Right lobe of liver (tissue), 6 donors: ENCODE data around the gene GAS2L2. TPM values are rescaled to one million over a fixed set of nuclear protein-coding genes. Genes with fewer than 3 reads are reported as not detected.

ENCODE experiments used
- ATAC-seq, 4 donors: fragments of 200-7000 bp; cut with Tn5 transposase; one replicate each; pipeline ENCODE4 v1.9.1; 2020; ENCODE audit warnings: mild to moderate bottlenecking in 4 of 4, moderate library complexity in 4 of 4
- DNase-seq, 3 donors: peaks; one replicate each; pipeline ENCODE4 v3.0.0-alpha.2; 2020
- H3K27ac ChIP-seq, 3 donors: fragments of 200-600 bp; one replicate each; pipeline ENCODE4 v1.8.0; 2022
- H3K27me3 ChIP-seq, 2 donors: fragments of 200-600 bp; one replicate each; pipeline ENCODE4 v1.8.0; 2022
- H3K36me3 ChIP-seq, 4 donors: fragments of 200-600 bp; sonication (generic) in 1 of 4; one replicate each; pipeline versions ENCODE4 v1.5.1 to v1.8.0; 2017 to 2022; ENCODE audit warnings: control low read depth in 1 of 4
- H3K4me1 ChIP-seq, 4 donors: fragments of 200-600 bp; sonication (generic) in 1 of 4; one replicate each; pipeline versions ENCODE4 v1.5.1 to v1.8.0; 2017 to 2022; ENCODE audit warnings: control low read depth in 1 of 4
- H3K4me3 ChIP-seq, 3 donors: fragments of 200-600 bp; one replicate each; pipeline ENCODE4 v1.8.0; 2022
- H3K9me3 ChIP-seq, 4 donors: fragments of 200-600 bp; sonication (generic) in 1 of 4; one replicate each; pipeline versions ENCODE4 v1.5.1 to v1.8.0; 2017 to 2022; ENCODE audit warnings: control low read depth in 1 of 4
- POLR2A ChIP-seq: fragments of 450-650 bp; IDR thresholded peaks from one replicate; pipeline ENCODE4 v1.6.1; 2017; ENCODE audit warnings: antibody characterized with exemption, mild to moderate bottlenecking
- WGBS: methylation state at CpG from one replicate; pipeline ENCODE4 v1.1.6; 2018; ENCODE audit warnings: low coverage, low lambda C conversion rate; ENCODE audit not compliant: insufficient coverage; ENCODE audit errors: missing lambda C conversion rate; 5-methylcytosine and 5-hydroxymethylcytosine counted together
- intact Hi-C, 2 donors: fragments of 100-400 bp; cut with DNase I; formaldehyde crosslinking; loops; one replicate each; pipeline versions ENCODE4 v1.11.2 to v1.14.1; 2022
- total RNA-seq, 6 experiments: library from RNA; depleted of rRNA in 2 of 6; stranded (reverse); fragments of >200 nt in 2 of 6; fragmentation: NEBNext Ultra II Directional in 3 of 6; extraction: Animal tissue kit (Norgen Biotek cat#: 25700) in 3 of 6; gene quantifications; one replicate each; pipeline versions ENCODE4 v1.1.0 to v1.2.4, GENCODE V29; 2016 to 2023
- TF ChIP-seq, protein P1 (sequence below), 4 donors: fragments of 200-600 bp in 3 of 4; fragments of 450-650 bp in 1 of 4; IDR thresholded peaks; one replicate each; pipeline versions ENCODE4 v1.5.1 to v1.8.0; 2016 to 2022; ENCODE audit warnings: antibody characterized with exemption in 4 of 4, mild to moderate bottlenecking in 2 of 4
- donor health status: DM: no; HTN: yes; CAD: no.
- donor health status: DM: no; HTN: no; CAD: no.
- donor health status: DM: no; HTN: no; CAD: no.
- donor health status: DM: no; HTN: yes; CAD: no.
- donor health status: DM: no; HTN: yes; CAD: no.

Gene GAS2L2
- total RNA-seq, 6 experiments from 2014 or later: not detected

DNA sequence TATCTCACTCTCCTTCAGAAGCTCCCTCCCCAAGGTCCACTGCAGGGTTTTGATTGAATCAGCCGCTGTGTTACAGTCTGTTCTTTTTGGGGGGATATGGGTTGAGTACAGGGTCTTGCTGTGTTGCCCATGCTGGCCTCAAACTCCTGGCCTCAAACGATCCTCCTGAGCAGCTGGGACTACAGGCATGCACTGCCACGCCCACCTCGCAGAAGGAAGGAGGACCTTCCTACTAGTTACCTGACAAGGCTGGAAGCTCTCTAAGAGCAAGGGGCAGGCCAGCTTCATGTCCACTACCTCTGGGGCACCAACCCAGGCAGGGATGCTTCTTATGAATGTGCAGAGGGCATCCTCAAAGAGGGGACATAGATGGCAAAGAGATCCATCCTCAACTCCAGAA, 44.3 kb upstream of the GAS2L2 start:
- H3K27me3 ChIP-seq: peaks cover 6 to 14% of the 10 kb centered on the region in 2 donors
- ATAC-seq: no peak
- no peak for TF ChIP-seq POLR2A
- TF ChIP-seq, protein P1, sequence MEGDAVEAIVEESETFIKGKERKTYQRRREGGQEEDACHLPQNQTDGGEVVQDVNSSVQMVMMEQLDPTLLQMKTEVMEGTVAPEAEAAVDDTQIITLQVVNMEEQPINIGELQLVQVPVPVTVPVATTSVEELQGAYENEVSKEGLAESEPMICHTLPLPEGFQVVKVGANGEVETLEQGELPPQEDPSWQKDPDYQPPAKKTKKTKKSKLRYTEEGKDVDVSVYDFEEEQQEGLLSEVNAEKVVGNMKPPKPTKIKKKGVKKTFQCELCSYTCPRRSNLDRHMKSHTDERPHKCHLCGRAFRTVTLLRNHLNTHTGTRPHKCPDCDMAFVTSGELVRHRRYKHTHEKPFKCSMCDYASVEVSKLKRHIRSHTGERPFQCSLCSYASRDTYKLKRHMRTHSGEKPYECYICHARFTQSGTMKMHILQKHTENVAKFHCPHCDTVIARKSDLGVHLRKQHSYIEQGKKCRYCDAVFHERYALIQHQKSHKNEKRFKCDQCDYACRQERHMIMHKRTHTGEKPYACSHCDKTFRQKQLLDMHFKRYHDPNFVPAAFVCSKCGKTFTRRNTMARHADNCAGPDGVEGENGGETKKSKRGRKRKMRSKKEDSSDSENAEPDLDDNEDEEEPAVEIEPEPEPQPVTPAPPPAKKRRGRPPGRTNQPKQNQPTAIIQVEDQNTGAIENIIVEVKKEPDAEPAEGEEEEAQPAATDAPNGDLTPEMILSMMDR (IDR thresholded peaks at IDR 0.05): no peak
- no peak overlapping the region for H3K27ac ChIP-seq
- 43% methylated on average over 4 of the region's 4 CpGs for WGBS
- H3K36me3 ChIP-seq: no peaks in the 10 kb centered on the region
- DNase-seq: no peak
- H3K4me1 ChIP-seq: peaks cover 0 to 16% (median 3%) of the 10 kb centered on the region in 4 donors
- no peaks in the 10 kb centered on the region for H3K9me3 ChIP-seq
- intact Hi-C loops: no loop called here
- H3K4me3 ChIP-seq: no peak overlapping the region

DNA sequence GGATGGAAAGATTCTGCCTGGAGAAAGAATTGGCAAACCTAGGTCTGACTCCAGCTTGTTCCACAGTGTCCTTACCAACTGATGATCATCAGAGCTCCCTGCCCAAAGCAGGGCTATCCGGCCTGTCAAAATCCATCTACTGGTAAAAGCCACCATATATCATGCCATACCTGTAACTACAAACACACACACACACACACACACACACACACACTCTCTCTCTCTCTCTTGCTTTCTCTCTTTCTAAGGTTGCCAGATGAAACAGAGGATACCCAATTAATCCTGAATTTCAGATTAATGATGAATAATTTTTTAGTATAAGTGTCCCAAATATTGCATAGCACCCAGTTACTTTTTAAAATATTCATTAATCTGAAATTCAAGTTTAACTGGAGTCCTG, 43.9 kb upstream of the GAS2L2 start:
- intact Hi-C loops: no loop called here
- WGBS: 78% methylated on average over 1 of the region's 1 CpG
- Histone ChIP-seq H3K36me3 (no peaks in the 10 kb centered on the region), H3K4me3 (no peak overlapping the region), H3K27me3 (peaks cover 6 to 14% of the 10 kb centered on the region in 2 donors), H3K4me1 (peaks cover 0 to 16% (median 3%) of the 10 kb centered on the region in 4 donors), H3K9me3 (no peaks in the 10 kb centered on the region), H3K27ac (no peak overlapping the region)
- no peak for ATAC-seq
- no peak for DNase-seq
- TF ChIP-seq, protein P1 (IDR thresholded peaks at IDR 0.05): no peak
- no peak for TF ChIP-seq POLR2A

GRCh38 chr17:35795871-35796265, 42.8 kb upstream of the GAS2L2 start:
- DNase-seq: no peak
- no peak for TF ChIP-seq POLR2A
- TF ChIP-seq, protein P1 (IDR thresholded peaks at IDR 0.05): no peak
- peak overlapping the region in 2 of 3 donors; percentile 45 to 47 for H3K4me3 ChIP-seq
- H3K9me3 ChIP-seq: no peaks in the 10 kb centered on the region
- intact Hi-C loops: no loop called here
- ATAC-seq: no peak
- H3K27ac ChIP-seq: no peak overlapping the region
- WGBS: 54% methylated on average over 3 of the region's 8 CpGs
- peaks cover 6 to 14% of the 10 kb centered on the region in 2 donors for H3K27me3 ChIP-seq
- peaks cover 0 to 16% (median 3%) of the 10 kb centered on the region in 4 donors for H3K4me1 ChIP-seq
- H3K36me3 ChIP-seq: no peaks in the 10 kb centered on the region

DNA sequence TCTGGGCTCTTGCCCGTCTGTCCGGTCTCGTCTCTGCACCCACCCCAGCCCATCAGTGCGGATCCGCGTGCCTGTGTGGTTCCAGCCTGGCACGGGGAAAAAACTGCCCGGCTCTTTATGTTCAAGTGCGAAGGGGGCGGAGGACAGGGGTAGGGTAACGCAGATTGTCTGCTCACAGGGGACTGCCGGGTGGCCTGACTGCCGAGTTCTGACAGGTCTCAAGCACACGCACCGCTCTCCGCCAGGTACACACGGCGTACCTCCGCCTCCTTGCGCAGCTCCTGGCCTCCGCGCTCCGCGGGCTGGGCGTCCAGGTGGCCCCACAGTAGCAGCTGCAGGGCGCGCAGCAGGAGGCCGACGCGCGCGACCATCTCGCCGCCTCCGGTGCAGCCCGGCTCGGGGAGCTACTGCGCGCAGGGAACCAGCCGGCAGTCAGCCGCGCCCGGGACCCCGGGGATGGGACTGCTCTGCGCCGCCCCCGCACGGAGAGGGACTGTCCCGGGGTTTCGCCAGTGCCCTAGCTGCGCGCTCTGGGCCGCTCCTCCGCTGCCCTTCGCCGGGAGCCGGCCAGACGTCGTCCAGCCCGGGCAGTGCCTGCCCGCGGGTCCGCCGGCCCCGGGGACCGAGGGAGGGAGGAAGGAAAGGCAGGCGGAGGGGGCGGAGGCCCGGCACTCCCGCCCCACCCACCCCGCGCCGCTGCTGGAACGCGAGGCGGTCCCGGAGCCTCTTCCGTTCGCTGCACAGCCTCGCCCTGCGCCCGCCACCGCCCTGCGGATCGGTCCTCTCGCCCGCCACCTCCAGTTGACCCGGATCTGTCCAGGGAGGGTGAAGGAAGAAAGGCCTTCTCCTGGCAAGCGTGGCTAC, 42.2 kb upstream of the GAS2L2 start, which contains the start of gene MMP28:
Gene MMP28, minus strand, starts transcription at position 635 of the 864 bp plus-strand sequence. Its CDS starts 264 bp downstream, at position 371.
- Histone ChIP-seq H3K9me3 (no peaks in the 10 kb centered on the region), H3K36me3 (no peaks in the 10 kb centered on the region), H3K27me3 (peaks cover 6 to 14% of the 10 kb centered on the region in 2 donors), H3K4me3 (peak within 1 kb of the TSS; percentile 42 to 47 (median 45)), H3K27ac (no peak within 1 kb of the TSS), H3K4me1 (peaks cover 0 to 16% (median 3%) of the 10 kb centered on the region in 4 donors)
- peak; percentile 39 to 54 (median 51) for ATAC-seq
- intact Hi-C loops: no loop called here
- no CpG with 5 or more reads among the region's 89 CpGs for WGBS
- TF ChIP-seq POLR2A: no peak
- TF ChIP-seq, protein P1 (IDR thresholded peaks at IDR 0.05): no peak
- DNase-seq: peak in 2 of 3 donors; percentile 32 to 43
